ENCODE measurements around the gene STAG3.
"Not testable (repeated sequence)": the region's sequence is repeated elsewhere in the genome, so short reads cannot be mapped to it uniquely, and the experiment has no call there.

The STAG3 gene

DNA sequence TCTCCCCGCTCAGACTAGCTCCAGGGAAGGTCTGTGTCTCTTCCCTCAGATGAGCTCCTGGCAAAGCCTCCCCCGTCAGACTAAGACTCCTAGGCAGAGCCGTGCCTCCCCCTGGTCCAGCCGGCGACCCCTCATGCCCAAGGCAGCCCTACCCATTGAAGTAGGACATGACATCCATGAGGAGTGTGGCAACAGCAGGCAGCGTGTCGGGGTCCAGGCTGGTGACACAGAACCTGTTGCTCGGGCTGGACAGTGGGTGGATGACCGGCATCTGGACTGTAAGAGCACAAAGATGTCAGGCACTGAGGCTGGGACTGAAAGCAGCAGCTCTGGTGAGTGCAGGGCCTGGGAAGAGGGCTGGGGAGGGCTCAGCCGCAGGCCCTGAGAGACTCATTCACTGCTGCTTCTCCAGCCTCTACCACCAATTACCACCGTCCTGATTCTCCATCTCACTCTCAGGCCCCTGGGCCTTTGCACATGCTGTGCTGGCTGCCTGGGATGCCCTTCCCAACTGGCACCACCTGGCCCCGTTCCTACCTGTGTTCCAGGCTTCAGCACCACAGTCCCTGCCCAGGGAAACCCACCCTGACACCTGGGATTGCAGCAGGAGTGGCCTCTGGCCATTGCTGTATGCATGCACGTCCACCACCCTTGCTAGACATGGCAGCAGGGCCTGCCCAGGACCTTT is 44.9 kb downstream of the STAG3 start:
- in situ Hi-C loops (cut with HindIII; ENCODE audit: low sequenced_read_pairs), result no loop called here
- DNase-seq (ENCODE audit: low read depth), result no peak
- no peak overlapping the region for H3K4me3 ChIP-seq (ENCODE audit: low read depth, low read length)
- TF ChIP-seq, protein P1, sequence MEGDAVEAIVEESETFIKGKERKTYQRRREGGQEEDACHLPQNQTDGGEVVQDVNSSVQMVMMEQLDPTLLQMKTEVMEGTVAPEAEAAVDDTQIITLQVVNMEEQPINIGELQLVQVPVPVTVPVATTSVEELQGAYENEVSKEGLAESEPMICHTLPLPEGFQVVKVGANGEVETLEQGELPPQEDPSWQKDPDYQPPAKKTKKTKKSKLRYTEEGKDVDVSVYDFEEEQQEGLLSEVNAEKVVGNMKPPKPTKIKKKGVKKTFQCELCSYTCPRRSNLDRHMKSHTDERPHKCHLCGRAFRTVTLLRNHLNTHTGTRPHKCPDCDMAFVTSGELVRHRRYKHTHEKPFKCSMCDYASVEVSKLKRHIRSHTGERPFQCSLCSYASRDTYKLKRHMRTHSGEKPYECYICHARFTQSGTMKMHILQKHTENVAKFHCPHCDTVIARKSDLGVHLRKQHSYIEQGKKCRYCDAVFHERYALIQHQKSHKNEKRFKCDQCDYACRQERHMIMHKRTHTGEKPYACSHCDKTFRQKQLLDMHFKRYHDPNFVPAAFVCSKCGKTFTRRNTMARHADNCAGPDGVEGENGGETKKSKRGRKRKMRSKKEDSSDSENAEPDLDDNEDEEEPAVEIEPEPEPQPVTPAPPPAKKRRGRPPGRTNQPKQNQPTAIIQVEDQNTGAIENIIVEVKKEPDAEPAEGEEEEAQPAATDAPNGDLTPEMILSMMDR (IDR thresholded peaks at IDR 0.05; ENCODE audit: low read depth, low read length, missing control alignments), result no peak

DNA sequence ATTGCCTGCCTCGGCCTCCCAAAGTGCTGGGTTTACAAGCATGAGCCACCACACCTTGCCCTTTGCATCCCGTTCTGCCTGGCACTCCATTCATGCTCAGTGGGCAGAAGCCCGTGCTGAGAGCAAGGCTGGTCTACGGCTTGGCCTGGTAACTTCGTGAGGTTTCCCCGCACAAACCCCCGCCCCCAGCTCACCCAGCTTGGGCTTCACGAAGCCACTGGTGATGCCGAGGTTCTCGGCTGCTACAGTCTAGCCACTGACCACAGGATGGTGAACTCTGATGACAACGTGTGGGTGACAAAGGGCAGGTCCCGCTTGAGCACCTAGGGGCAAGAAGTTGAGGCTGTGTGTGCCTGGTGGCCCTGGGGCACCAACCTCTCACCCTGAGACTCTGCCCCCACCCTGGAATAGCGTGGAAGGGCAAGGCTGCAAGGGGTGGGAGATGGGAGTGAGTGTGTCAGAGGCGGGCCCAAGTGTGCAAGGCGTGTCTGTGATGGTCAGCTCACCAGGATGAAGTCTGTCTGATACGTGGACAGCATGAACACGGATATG is 45.7 kb downstream of the STAG3 start:
- in situ Hi-C loops (cut with HindIII; ENCODE audit: low sequenced_read_pairs); H3K4me3 ChIP-seq (ENCODE audit: low read depth, low read length); DNase-seq (ENCODE audit: low read depth): not testable (repeated sequence)

DNA sequence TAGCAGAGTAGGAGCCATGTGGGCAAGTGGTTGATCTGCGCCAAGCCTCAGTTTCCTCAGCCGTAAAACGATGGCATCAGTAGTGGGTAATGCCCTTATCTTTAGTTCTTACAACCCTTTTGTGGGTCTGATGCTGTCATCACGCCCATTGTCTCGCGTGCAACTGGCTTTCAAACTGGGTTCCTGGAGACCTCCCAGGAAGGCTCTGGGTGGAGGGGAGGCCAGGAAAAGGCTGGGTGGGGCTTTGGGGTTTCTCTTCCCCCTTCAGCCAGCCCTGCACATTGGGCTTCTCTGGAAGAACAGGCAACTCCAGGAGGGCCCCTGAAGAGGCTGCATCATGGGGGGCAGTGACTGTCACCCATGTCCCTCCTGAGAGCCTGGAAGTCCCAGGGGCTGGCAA is 47.2 kb downstream of the STAG3 start:
- in situ Hi-C loops (cut with HindIII; ENCODE audit: low sequenced_read_pairs); DNase-seq (ENCODE audit: low read depth); H3K4me3 ChIP-seq (ENCODE audit: low read depth, low read length): not testable (repeated sequence)

DNA sequence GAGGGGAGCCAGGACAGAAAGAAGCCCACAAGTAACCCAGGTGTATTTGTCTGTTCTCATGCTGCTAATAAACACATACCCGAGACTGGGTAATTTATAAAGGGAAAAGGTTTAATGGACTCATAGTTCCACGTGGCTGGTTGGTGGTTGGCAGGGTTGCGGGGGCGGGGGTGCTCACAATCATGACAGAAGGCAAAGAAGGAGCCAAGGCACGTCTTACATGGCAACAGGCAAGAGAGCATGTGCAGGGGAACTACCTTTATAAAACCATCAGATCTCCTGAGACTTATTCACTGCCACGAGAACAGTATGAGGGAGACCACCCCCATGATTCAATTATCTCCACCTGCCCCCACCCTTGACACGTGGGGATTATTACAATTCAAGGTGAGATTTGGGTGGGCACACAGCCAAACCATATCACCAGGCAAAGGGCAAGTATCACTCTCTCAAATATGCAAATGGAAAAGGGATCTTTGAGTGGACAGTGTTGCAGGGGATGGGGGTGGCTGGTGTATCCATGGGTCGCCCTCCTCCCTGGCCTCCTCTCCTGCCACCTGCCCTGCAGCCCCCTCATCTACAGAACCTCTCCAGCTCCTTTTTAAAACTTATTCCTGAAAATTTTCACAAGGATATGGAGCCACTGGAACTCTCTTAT is 57.1 kb downstream of the STAG3 start:
- DNase-seq (ENCODE audit: low read depth); in situ Hi-C loops (cut with HindIII; ENCODE audit: low sequenced_read_pairs); H3K4me3 ChIP-seq (ENCODE audit: low read depth, low read length): not testable (repeated sequence)

DNA sequence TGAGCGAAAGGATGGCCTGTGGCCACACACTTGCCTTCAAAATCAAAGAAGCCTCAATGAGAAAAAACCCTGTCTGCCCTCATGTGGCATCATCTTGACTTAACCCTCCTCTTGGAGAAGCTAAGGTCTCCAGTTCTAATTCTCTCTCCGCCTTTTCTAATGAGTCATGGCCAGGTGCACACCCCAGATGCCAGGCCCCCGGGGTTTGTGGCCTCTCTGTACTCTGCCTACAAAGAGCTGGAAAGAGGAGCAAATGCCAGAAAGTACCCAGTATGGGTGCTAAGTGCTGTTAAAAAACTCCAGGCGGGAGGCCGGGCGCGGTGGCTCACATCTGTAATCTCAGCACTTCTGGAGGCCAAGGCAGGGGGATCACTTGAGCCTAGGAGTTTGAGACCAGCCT is 62.3 kb downstream of the STAG3 start:
- H3K4me3 ChIP-seq (ENCODE audit: low read depth, low read length); DNase-seq (ENCODE audit: low read depth); in situ Hi-C loops (cut with HindIII; ENCODE audit: low sequenced_read_pairs): not testable (repeated sequence)

DNA sequence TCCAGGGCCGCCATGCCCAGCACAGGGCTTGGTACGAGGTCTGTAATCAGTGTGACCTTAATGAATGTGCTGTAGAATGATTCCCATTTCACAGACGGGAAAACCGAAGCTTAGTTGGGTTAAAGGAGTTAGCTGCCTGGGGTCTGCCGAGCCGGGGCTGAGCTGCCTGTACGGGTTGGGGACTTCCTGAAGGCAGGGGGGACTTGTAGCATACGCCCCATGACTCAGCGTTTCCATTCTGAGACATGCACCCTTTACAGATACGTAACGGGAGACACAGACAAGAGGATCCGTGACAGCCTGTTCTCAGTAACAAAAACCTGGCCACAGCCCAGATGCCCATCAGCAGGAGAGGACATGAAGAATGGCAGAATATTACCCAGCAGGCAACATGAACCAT is 65.7 kb downstream of the STAG3 start:
- DNase-seq (ENCODE audit: low read depth); H3K4me3 ChIP-seq (ENCODE audit: low read depth, low read length); in situ Hi-C loops (cut with HindIII; ENCODE audit: low sequenced_read_pairs): not testable (repeated sequence)

DNA sequence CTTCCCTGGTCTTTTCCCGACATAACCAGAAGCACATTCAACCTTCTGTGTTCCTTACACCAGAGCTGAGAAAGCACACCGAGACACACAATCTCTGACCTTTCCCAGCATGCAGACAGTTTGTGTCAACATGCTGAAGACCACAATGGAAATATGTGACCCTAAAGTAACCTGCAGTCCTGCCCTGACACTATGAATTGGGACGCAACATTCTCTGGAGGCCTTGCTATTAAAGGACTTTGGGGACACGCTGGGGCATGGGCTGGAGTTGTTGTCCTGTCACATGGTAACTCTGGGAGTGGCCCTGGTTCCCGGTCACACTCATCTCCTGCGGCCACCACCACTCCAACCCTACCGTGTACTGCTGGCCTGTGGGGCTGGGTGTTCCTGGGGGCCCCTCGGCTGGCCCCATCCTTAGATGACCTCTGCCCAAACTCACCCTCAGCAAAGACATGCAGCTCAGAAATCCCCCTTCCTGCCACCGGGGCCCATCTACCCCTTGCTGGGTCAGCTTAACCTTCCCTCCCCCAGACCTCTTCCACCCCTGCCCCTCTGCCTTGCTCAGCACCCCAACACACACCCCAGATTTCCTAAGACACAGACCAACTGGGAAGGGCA is 67.4 kb downstream of the STAG3 start:
- H3K4me3 ChIP-seq (ENCODE audit: low read depth, low read length); in situ Hi-C loops (cut with HindIII; ENCODE audit: low sequenced_read_pairs); DNase-seq (ENCODE audit: low read depth): not testable (repeated sequence)

DNA sequence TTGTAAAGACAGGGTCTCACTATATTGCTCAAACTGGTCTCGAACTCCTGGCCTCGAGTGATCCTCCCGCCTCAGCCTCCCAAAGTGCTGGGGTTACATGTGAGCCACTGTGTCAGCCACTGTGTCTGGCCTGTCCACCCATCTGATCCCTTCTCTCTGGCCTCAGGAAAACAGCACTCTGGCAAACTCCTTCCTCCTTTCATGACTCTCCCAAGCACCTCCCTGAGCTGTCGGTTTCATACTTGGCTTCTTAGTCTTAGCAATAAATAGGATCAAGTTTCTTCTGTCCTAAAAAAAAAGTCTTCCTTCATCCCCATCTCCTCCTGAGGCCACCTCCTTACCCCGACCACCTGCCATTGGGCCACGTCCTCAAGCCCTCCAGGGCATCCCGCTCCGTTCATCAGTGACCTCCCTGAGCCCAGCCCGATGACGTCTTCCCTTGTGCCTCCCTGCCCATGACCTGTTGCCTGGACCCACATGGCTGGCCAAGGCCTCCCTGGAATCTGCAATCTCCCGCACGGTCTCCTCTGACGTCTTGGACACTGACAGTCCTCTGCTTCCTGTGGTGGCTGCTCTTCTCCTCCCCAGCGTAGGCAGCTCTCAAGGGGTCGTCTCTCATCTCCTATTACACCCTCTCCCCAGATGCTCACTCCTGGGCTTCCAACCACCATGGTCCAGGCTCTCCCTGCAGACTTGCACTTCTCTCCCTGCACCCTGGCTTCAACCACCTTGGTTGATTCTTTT is 68.6 kb downstream of the STAG3 start:
- DNase-seq (ENCODE audit: low read depth); in situ Hi-C loops (cut with HindIII; ENCODE audit: low sequenced_read_pairs); H3K4me3 ChIP-seq (ENCODE audit: low read depth, low read length): not testable (repeated sequence)

DNA sequence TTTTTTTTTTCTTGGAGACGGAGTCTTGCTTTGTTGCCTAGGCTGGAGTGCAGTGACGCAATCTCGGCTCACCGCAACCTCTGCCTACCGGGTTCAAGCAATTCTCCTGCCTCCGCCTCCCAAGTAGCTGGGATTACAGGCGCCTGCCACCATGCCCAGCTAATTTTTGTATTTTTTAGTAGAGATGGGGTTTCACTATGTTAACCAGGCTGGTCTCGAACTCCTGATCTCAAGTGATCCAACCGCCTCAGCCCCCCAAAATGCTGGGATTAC is 69.1 kb downstream of the STAG3 start:
- DNase-seq (ENCODE audit: low read depth); H3K4me3 ChIP-seq (ENCODE audit: low read depth, low read length); in situ Hi-C loops (cut with HindIII; ENCODE audit: low sequenced_read_pairs): not testable (repeated sequence)

DNA sequence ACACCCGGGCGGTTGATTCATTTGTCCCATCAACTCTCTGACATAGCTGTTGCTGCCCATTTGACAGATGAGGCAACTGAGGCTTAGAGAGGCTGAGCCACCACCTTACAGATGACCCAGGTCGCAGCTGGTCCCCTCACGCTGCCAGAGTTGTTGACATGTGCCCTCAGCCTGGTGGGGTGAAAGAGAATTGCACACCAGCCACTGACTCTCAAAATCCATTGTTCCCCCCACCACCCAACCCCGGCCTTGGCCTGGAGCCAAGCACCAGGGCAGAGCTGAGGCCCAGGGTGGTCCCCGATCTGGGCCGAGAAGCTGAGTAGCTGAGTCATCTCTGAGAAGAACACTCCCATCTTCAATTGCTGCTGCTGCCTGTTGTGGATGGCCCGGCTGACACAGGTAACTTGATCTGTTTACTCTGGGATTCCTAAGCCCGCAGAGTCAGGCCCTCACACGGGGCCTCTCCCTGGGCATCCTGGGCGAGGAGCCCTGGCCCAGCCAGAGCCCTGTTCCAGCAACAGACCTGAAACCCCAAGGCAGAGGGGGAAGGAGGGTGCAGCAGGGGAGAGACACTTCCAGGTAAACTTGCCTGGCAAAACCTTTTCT is 69.5 kb downstream of the STAG3 start:
- H3K4me3 ChIP-seq (ENCODE audit: low read depth, low read length), result no peak overlapping the region
- in situ Hi-C loops (cut with HindIII; ENCODE audit: low sequenced_read_pairs), result no loop called here
- TF ChIP-seq, protein P1 (IDR thresholded peaks at IDR 0.05; ENCODE audit: low read depth, low read length, missing control alignments), result no peak
- peak; percentile 57 for DNase-seq (ENCODE audit: low read depth)
